AG04450 (cell line): ENCODE results near the gene ZFP14. TPM values are rescaled to one million over a fixed set of nuclear protein-coding genes. Genes with fewer than 3 reads are reported as not detected.

Source experiments
- CTCF ChIA-PET: fragments of 300-600, 350-600 bp; formaldehyde crosslinking; extraction: SDS; loops from one replicate; lab custom pipeline; 2022; ENCODE audit warnings: antibody characterized with exemption, inconsistent platforms; lab: Charles Lee
- POLR2A ChIA-PET: fragments of 350-600 bp; formaldehyde crosslinking; extraction: SDS; loops from one replicate; lab custom pipeline; 2021; ENCODE audit warnings: antibody characterized with exemption, inconsistent platforms; lab: Yijun Ruan, JAX
- DNase-seq: peaks from one replicate; pipeline ENCODE4 v3.0.0-alpha.2; 2011; ENCODE audit warnings: low read depth, low spot score
- H3K27ac ChIP-seq: one replicate; pipeline ENCODE4 v1.5.1; 2012; ENCODE audit warnings: low read depth, low read length, control low read depth
- H3K27me3 ChIP-seq: one replicate; pipeline ENCODE4 v1.6.0; 2012; ENCODE audit warnings: low read length; ENCODE audit not compliant: control insufficient read depth, insufficient read depth
- H3K4me3 ChIP-seq: 2 replicates; pipeline ENCODE4 v1.5.1; 2011; ENCODE audit warnings: mild to moderate bottlenecking, low read depth, low read length, control low read depth
- H3K9me3 ChIP-seq: 2 replicates; pipeline ENCODE4 v1.5.1; 2012; ENCODE audit warnings: low read length; ENCODE audit not compliant: control insufficient read depth, insufficient read depth
- polyA minus RNA-seq: library from RNA; depleted of rRNA, polyadenylated mRNA; stranded (reverse); fragments of >200 nt; gene quantifications from 2 replicates; pipeline ENCODE4 v1.2.3, GENCODE V29; 2011; rRNA and poly(A)+ RNA removed
- polyA plus RNA-seq: library from polyadenylated mRNA; depleted of rRNA; stranded (reverse); fragments of >200 nt; gene quantifications from 2 replicates; pipeline ENCODE4 v1.2.3, GENCODE V29; 2011; rRNA removed
- TF ChIP-seq, protein P1 (sequence below): IDR thresholded peaks from 2 replicates; pipeline ENCODE4 v1.5.1; 2011; ENCODE audit warnings: low read depth, low read length, control low read depth, inconsistent platforms

The ZFP14 gene
- 2.0 and 2.7 TPM in 2 replicates for polyA plus RNA-seq
- 2.4 and 6.7 TPM in 2 replicates for polyA minus RNA-seq

DNA sequence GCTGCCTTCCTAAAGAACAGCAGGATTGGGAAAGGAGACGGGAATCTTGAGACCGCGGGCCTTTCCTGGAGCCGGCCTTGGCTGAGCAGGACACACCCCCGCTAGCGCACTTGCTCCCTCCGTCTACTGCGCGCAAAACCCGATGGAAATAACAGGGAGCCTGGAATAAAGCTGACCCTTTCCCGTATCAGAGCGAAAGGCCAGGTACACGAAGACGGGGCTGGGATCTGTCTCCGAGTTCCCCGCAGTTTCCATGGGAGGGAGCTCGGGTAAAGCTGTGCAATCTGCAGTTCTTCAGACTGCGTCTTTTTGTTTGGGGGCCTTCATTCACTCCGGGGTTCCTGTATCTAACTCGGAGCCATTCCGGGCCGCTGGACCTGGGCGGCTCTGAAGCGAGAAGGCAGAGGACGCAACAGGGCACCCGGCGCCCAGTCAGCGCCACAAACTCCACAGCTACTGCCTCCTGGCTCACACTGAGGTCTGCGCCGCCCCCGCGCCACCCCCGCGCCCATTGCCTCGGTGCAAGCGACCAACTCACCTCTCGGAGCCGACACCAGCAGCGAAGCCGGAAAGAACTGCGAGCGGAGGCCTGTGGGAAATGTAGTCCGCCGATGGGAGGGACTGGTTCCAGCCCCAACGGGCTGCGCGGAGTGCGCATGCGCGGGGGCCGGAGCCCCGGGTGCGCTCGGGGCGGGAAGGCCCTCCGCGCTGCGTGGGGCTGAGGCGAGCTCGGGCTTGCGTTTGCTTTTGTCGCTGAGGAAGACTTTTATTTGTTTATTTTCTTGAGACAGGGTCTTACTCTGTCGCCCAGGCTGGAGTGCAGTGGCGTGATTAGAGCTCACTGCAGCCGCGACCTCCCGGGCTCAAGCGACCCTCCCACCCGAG lies at the start of gene ZFP14:
Gene ZFP14, minus strand, starts transcription at position 577 of the 885 bp plus-strand sequence. CDS start 11,309 bp downstream, outside the sequence.
- CTCF ChIA-PET: interaction anchor here (0.8 to 0.9 kb wide), 2 partner anchors 40 to 110 kb away, joined by 3 to 5 read pairs; partner anchors contain the start of gene ZNF566
- no peaks in the 10 kb centered on the region for H3K27me3 ChIP-seq
- TF ChIP-seq, protein P1, sequence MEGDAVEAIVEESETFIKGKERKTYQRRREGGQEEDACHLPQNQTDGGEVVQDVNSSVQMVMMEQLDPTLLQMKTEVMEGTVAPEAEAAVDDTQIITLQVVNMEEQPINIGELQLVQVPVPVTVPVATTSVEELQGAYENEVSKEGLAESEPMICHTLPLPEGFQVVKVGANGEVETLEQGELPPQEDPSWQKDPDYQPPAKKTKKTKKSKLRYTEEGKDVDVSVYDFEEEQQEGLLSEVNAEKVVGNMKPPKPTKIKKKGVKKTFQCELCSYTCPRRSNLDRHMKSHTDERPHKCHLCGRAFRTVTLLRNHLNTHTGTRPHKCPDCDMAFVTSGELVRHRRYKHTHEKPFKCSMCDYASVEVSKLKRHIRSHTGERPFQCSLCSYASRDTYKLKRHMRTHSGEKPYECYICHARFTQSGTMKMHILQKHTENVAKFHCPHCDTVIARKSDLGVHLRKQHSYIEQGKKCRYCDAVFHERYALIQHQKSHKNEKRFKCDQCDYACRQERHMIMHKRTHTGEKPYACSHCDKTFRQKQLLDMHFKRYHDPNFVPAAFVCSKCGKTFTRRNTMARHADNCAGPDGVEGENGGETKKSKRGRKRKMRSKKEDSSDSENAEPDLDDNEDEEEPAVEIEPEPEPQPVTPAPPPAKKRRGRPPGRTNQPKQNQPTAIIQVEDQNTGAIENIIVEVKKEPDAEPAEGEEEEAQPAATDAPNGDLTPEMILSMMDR: peak; percentile 45
- peaks cover 24% of the 10 kb centered on the region for H3K9me3 ChIP-seq
- peak within 1 kb of the TSS; percentile 92 for H3K4me3 ChIP-seq
- DNase-seq: peak; percentile 83
- POLR2A ChIA-PET: interaction anchor here (0.6 to 1.2 kb wide), 3 partner anchors 10 to 730 kb away, joined by 3 to 4 read pairs (median 3); no protein-coding TSS in a partner anchor
- peak within 1 kb of the TSS; percentile 88 for H3K27ac ChIP-seq

DNA sequence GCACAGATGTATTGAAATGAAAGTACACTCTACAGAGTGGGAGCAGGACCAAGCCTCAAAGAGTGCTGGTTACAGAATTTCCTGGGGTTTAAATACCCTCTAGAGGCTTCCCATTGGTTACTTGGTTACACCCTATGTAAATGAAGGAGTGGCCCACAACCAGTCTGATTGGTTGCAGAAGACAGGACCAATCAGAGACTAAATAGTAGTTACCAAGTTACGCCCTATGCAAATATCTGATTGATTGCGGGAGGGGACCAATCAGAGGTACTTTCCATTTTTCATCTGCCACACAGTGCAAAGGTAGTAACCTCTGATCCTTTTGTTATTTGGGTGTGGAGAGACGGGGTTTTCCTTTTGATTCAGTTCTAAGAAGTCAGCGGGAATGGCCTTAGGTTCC lies 44.9 kb upstream of the ZFP14 start:
- CTCF ChIA-PET: no interaction called here
- H3K27ac ChIP-seq: no peak overlapping the region
- H3K27me3 ChIP-seq: no peaks in the 10 kb centered on the region
- H3K4me3 ChIP-seq: no peak overlapping the region
- TF ChIP-seq, protein P1: no peak
- POLR2A ChIA-PET: no interaction called here
- peaks cover 21% of the 10 kb centered on the region for H3K9me3 ChIP-seq
- no peak for DNase-seq

DNA sequence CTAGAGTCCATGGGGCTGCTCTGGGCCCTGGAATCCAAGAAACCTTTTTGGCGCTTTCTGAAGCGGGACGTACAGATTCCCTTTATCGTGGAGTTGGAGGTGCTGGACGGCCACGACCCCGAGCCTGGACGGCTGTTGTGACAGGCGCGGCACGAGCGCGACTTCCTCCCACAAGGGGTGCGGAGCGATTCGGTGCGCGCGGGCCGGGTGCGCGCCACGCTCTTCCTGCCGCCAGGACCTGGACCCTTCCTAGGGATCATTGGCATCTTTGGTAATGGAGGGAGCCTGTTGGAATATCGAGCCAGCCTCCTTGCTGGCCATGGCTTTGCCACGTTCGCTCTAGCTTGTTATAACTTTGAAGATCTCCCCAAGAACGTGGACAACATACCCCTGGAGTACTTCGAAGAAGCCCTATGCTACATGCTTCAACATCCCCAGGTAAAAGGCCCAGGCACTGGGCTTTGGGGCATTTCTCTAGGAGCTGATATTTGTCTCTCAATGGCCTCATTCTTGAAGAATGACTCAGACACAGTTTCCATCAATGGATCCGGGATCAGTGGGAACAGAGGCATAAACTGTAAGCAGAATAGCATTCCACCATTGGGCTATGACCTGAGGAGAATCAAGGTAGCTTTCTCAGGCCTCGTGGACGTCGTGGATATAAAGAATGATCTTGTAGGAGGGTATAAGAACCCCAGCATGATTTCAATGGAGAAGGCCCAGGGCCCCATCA lies 42.9 kb upstream of the ZFP14 start:
- ChIA-PET POLR2A (no interaction called here), CTCF (no interaction called here)
- TF ChIP-seq, protein P1: no peak
- H3K27me3 ChIP-seq: no peaks in the 10 kb centered on the region
- DNase-seq: no peak
- no peak overlapping the region for H3K27ac ChIP-seq
- peak overlapping the region; percentile 43 for H3K4me3 ChIP-seq
- H3K9me3 ChIP-seq: peaks cover 27% of the 10 kb centered on the region

DNA sequence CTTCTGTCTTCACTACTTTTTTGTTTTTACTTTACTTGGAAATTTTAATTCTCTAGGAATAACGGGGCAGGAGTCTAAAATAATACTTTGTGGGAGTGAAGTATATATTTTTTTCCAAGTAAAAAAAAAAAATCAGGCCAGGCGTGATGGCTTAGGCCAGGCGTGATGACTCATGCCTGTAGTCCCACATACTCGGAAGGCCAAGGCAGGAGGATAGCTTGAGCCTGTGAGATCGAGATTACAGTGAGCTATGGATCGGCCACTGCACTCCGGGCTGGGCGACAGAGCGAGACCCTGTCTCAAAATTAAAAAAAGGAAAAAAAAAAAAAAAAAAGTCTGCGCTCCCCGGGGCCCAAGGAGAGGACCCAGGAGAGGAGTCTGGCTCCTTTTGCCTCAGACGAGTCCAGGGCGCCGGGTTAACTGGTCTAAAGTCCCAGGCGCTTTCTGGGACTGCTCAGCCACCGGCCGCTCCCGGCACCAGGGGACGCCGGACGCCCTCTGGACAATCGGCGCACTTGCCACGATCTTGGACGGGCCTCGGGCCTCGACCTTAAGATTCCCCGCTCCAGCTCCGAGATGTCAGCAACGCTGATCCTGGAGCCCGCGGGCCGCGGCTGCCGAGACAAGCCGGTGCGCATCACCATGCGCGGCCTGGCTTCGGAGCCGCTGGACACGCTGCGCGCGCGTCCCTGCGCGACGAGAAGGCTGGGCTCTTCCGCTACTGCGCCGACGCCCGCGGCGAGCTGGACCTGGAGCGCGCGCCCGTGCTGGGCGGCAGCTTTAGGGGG lies 42.2 kb upstream of the ZFP14 start:
- Histone ChIP-seq H3K27me3 (no peaks in the 10 kb centered on the region), H3K4me3 (peak overlapping the region; percentile 43), H3K27ac (no peak overlapping the region), H3K9me3 (peaks cover 34% of the 10 kb centered on the region)
- DNase-seq: no peak
- TF ChIP-seq, protein P1: no peak
- CTCF ChIA-PET: no interaction called here
- POLR2A ChIA-PET: interaction anchor here (0.7 kb wide), 1 partner anchor 107 kb away, joined by 3 read pairs; the partner anchor contains the start of gene ZNF260
